H9 (cell line): ENCODE data around the gene LEF1. TPM values are rescaled to one million over a fixed set of nuclear protein-coding genes. Genes with fewer than 3 reads are reported as not detected.

Experiments
- DNase-seq: peaks from one replicate; pipeline ENCODE4 v3.0.0-alpha.2; 2017
- H2AFZ ChIP-seq: one replicate; pipeline ENCODE4 v1.6.1; 2013; ENCODE audit warnings: mild to moderate bottlenecking, low read length, control low read depth, moderate library complexity
- H2AK5ac ChIP-seq: 2 replicates; pipeline ENCODE4 v1.6.1; 2013; ENCODE audit warnings: low read length, control low read depth, mixed read lengths; ENCODE audit not compliant: insufficient read length
- H2BK120ac ChIP-seq: one replicate; pipeline ENCODE4 v1.6.1; 2013; ENCODE audit warnings: low read depth, mild to moderate bottlenecking, low read length, control low read depth, inconsistent platforms; ENCODE audit not compliant: poor library complexity, severe bottlenecking
- H2BK12ac ChIP-seq: 2 replicates; pipeline ENCODE4 v1.6.1; 2013; ENCODE audit warnings: low read length, control low read depth, mixed read lengths, low read depth; ENCODE audit not compliant: insufficient read length
- H2BK15ac ChIP-seq: 2 replicates; pipeline ENCODE4 v1.6.1; 2013; ENCODE audit warnings: low read depth, low read length, control low read depth
- H2BK20ac ChIP-seq: one replicate; pipeline ENCODE4 v1.6.1; 2013; ENCODE audit warnings: low read depth, mild to moderate bottlenecking, low read length, control low read depth, inconsistent platforms; ENCODE audit not compliant: poor library complexity, severe bottlenecking
- H2BK5ac ChIP-seq: 2 replicates; pipeline ENCODE4 v1.6.1; 2013; ENCODE audit warnings: low read length, control low read depth, mixed read lengths; ENCODE audit not compliant: insufficient read length
- H3K14ac ChIP-seq: 2 replicates; pipeline ENCODE4 v1.6.1; 2013; ENCODE audit warnings: low read length, control low read depth; ENCODE audit not compliant: insufficient read depth
- H3K18ac ChIP-seq: 2 replicates; pipeline ENCODE4 v1.6.1; 2013; ENCODE audit warnings: low read depth, mild to moderate bottlenecking, mixed read lengths, low read length, control low read depth; ENCODE audit not compliant: insufficient read length
- H3K23ac ChIP-seq: 2 replicates; pipeline ENCODE4 v1.6.1; 2013; ENCODE audit warnings: low read length, control low read depth, mixed read lengths, low read depth; ENCODE audit not compliant: insufficient read length
- H3K23me2 ChIP-seq: 2 replicates; pipeline ENCODE4 v1.6.1; 2013; ENCODE audit warnings: low read depth, mild to moderate bottlenecking, mixed read lengths, low read length, control low read depth; ENCODE audit not compliant: insufficient read length, poor library complexity, severe bottlenecking
- H3K27ac ChIP-seq: 2 replicates; pipeline ENCODE4 v1.5.1; 2013; ENCODE audit warnings: low read length, control low read depth, mixed read lengths, low read depth; ENCODE audit not compliant: insufficient read length
- H3K27me3 ChIP-seq: 2 replicates; pipeline ENCODE4 v1.6.1; 2013; ENCODE audit warnings: low read length, control low read depth, inconsistent platforms; ENCODE audit not compliant: insufficient read depth
- H3K4ac ChIP-seq: 2 replicates; pipeline ENCODE4 v1.6.1; 2013; ENCODE audit warnings: low read depth, mild to moderate bottlenecking, control low read depth, inconsistent platforms, low read length, moderate library complexity
- H3K4me1 ChIP-seq: 2 replicates; pipeline ENCODE4 v1.6.1; 2013; ENCODE audit warnings: low read length, control low read depth, inconsistent platforms; ENCODE audit not compliant: insufficient read depth
- H3K4me2 ChIP-seq: 2 replicates; pipeline ENCODE4 v1.6.1; 2013; ENCODE audit warnings: low read length, control low read depth, mixed read lengths; ENCODE audit not compliant: insufficient read length, insufficient read depth
- H3K56ac ChIP-seq: 2 replicates; pipeline ENCODE4 v1.6.1; 2013; ENCODE audit warnings: low read depth, mild to moderate bottlenecking, mixed read lengths, low read length, control low read depth; ENCODE audit not compliant: insufficient read length
- H3K79me1 ChIP-seq: 2 replicates; pipeline ENCODE4 v1.6.1; 2013; ENCODE audit warnings: low read depth, mild to moderate bottlenecking, moderate library complexity, low read length, control low read depth, inconsistent platforms; ENCODE audit not compliant: insufficient read depth, poor library complexity, severe bottlenecking
- H3K79me2 ChIP-seq: 2 replicates; pipeline ENCODE4 v1.6.1; 2013; ENCODE audit warnings: low read length, control low read depth, inconsistent platforms; ENCODE audit not compliant: insufficient read depth
- H3K9ac ChIP-seq: 2 replicates; pipeline ENCODE4 v1.6.1; 2013; ENCODE audit warnings: low read length, control low read depth, mixed read lengths; ENCODE audit not compliant: insufficient read length; ENCODE audit errors: extremely low read depth
- H3K9me3 ChIP-seq: one replicate; pipeline ENCODE4 v1.6.1; 2013; ENCODE audit warnings: low read depth, low read length, inconsistent platforms; ENCODE audit not compliant: control insufficient read depth
- H3T11ph ChIP-seq: one replicate; pipeline ENCODE4 v1.6.1; 2013; ENCODE audit warnings: mild to moderate bottlenecking, low read length, control low read depth, inconsistent platforms
- H4K20me1 ChIP-seq: one replicate; pipeline ENCODE4 v1.6.1; 2013; ENCODE audit not compliant: control insufficient read depth, insufficient read length, insufficient read depth
- H4K5ac ChIP-seq: 2 replicates; pipeline ENCODE4 v1.6.1; 2013; ENCODE audit warnings: low read depth, mild to moderate bottlenecking, mixed read lengths, low read length, control low read depth; ENCODE audit not compliant: insufficient read length
- H4K8ac ChIP-seq: replicated peaks from 2 replicates; pipeline ENCODE4 v1.6.1; 2013; ENCODE audit warnings: low read length, control low read depth, mixed read lengths, low read depth; ENCODE audit not compliant: insufficient read length
- H4K91ac ChIP-seq: 2 replicates; pipeline ENCODE4 v1.6.1; 2013; ENCODE audit warnings: low read depth, mild to moderate bottlenecking, moderate library complexity, mixed read lengths, low read length, control low read depth; ENCODE audit not compliant: insufficient read length
- H3K27ac Mint-ChIP-seq, 3 experiments: 2 replicates in 2 of 3; 3 replicates in 1 of 3; pipeline ENCODE4 v1.8.0; 2020 to 2021; ENCODE audit warnings: mixed read lengths in 3 of 3, mild to moderate bottlenecking in 1 of 3, moderate library complexity in 1 of 3
- H3K27me3 Mint-ChIP-seq: 2 replicates; pipeline ENCODE4 v1.8.0; 2021; ENCODE audit warnings: low read depth, mild to moderate bottlenecking, moderate library complexity, mixed read lengths
- H3K36me3 Mint-ChIP-seq, 3 experiments: 2 replicates in 2 of 3; 3 replicates in 1 of 3; pipeline ENCODE4 v1.8.0; 2020 to 2021; ENCODE audit warnings: low read depth in 3 of 3, mixed read lengths in 3 of 3; ENCODE audit not compliant: insufficient read depth in 1 of 3
- H3K4me1 Mint-ChIP-seq, 2 experiments: 2 replicates each; pipeline ENCODE4 v1.8.0; 2020; ENCODE audit warnings: mixed read lengths in 2 of 2
- H3K4me3 Mint-ChIP-seq, 2 experiments: 2 replicates in 1 of 2; 3 replicates in 1 of 2; pipeline ENCODE4 v1.8.0; 2020 to 2021; ENCODE audit warnings: mild to moderate bottlenecking in 2 of 2, mixed read lengths in 2 of 2, moderate library complexity in 1 of 2
- H3K9me3 Mint-ChIP-seq, 2 experiments: 2 replicates in 1 of 2; 3 replicates in 1 of 2; pipeline ENCODE4 v1.8.0; 2020; ENCODE audit warnings: mild to moderate bottlenecking in 2 of 2, mixed read lengths in 2 of 2, moderate library complexity in 1 of 2
- WGBS: extraction: QIAGEN DNeasy Blood & Tissue Kit; methylation state at CpG from one replicate; pipeline ENCODE4 v1.1.7; 2013; ENCODE audit warnings: missing lambda C conversion rate, low lambda C conversion rate, mixed read lengths; ENCODE audit not compliant: insufficient read length; ENCODE audit errors: extremely low coverage; 5-methylcytosine and 5-hydroxymethylcytosine counted together
- total RNA-seq: library from RNA; stranded (reverse); gene quantifications from 2 replicates; pipeline ENCODE4 v1.2.1, GENCODE V29; 2021
- TF ChIP-seq, protein P1 (sequence below): fragments of 200-600 bp; sonication (generic); conservative IDR thresholded peaks from 3 replicates; pipeline ENCODE4 v1.8.0; 2021; ENCODE audit warnings: antibody characterized with exemption, mild to moderate bottlenecking

Gene LEF1
- total RNA-seq, 1 experiment from 2014 or later, result 2.5 TPM

DNA sequence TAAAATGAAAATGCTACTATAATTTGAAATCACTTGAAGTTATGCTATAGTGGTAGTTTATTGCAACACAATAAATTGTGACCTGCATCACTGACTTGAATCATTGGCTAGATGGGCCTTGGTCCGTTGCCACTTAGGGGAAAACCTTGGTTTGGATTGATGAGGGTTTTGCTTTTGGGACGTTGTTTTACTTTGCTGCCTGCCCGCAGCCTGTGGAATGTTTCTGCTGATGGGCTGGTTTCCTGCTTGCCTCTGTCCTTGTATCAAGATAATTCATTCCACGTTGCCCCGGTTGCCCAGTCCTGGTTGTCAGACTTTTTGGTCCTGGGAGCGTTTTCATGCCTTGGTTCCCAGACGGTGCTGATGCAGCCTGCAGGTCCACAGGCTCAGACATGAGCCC, 160.7 kb downstream of the LEF1 start:
- Histone ChIP-seq H2AFZ (no peak overlapping the region), H2BK5ac (no peak overlapping the region), H3K4me1 (peaks cover 5% of the 10 kb centered on the region; the same call in 1 of the 2 replicates), H4K20me1 (no peaks in the 10 kb centered on the region), H4K8ac (no peak overlapping the region), H3K4me2 (no peak overlapping the region), H3K18ac (no peak overlapping the region), H2AK5ac (no peak overlapping the region), H3K9me3 (no peaks in the 10 kb centered on the region), H4K91ac (no peak overlapping the region), H3K14ac (no peak overlapping the region), H2BK20ac (no peak overlapping the region), H3K23me2 (no peaks in the 10 kb centered on the region), H3K27me3 (no peaks in the 10 kb centered on the region), H2BK15ac (no peak overlapping the region), H3K9ac (no peak overlapping the region), H3K27ac (no peak overlapping the region), H3K4ac (no peak overlapping the region), H3K56ac (no peak overlapping the region), H3T11ph (no peak overlapping the region), H2BK12ac (no peak overlapping the region), H4K5ac (no peak overlapping the region), H3K79me1 (peaks cover 3% of the 10 kb centered on the region), H3K23ac (no peak overlapping the region), H2BK120ac (no peak overlapping the region), H3K79me2 (no peaks in the 10 kb centered on the region; the same call in 1 of the 2 replicates)
- DNase-seq, result no peak
- TF ChIP-seq, protein P1, sequence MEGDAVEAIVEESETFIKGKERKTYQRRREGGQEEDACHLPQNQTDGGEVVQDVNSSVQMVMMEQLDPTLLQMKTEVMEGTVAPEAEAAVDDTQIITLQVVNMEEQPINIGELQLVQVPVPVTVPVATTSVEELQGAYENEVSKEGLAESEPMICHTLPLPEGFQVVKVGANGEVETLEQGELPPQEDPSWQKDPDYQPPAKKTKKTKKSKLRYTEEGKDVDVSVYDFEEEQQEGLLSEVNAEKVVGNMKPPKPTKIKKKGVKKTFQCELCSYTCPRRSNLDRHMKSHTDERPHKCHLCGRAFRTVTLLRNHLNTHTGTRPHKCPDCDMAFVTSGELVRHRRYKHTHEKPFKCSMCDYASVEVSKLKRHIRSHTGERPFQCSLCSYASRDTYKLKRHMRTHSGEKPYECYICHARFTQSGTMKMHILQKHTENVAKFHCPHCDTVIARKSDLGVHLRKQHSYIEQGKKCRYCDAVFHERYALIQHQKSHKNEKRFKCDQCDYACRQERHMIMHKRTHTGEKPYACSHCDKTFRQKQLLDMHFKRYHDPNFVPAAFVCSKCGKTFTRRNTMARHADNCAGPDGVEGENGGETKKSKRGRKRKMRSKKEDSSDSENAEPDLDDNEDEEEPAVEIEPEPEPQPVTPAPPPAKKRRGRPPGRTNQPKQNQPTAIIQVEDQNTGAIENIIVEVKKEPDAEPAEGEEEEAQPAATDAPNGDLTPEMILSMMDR, result no peak
- H3K4me3 Mint-ChIP-seq, result no peak overlapping the region
- no peaks in the 10 kb centered on the region for H3K27me3 Mint-ChIP-seq
- H3K27ac Mint-ChIP-seq, result no peak overlapping the region
- no CpG with 5 or more reads among the region's 7 CpGs for WGBS
- H3K9me3 Mint-ChIP-seq, result no peaks in the 10 kb centered on the region
- H3K36me3 Mint-ChIP-seq, result peaks cover 33 to 52% (median 49%) of the 10 kb centered on the region in 3 experiments
- peaks cover 20 to 24% of the 10 kb centered on the region in 2 experiments for H3K4me1 Mint-ChIP-seq
